ENCODE measurements around the gene CAV1. TPM values are rescaled to one million over a fixed set of nuclear protein-coding genes. Genes with fewer than 3 reads are reported as not detected.

The CAV1 gene
- total and polyA plus RNA-seq, 2 of the 13 experiments (the other 11 are each of a cell fraction or from before 2014, with no cell fraction given): 0.40 TPM; not detected in 1

DNA sequence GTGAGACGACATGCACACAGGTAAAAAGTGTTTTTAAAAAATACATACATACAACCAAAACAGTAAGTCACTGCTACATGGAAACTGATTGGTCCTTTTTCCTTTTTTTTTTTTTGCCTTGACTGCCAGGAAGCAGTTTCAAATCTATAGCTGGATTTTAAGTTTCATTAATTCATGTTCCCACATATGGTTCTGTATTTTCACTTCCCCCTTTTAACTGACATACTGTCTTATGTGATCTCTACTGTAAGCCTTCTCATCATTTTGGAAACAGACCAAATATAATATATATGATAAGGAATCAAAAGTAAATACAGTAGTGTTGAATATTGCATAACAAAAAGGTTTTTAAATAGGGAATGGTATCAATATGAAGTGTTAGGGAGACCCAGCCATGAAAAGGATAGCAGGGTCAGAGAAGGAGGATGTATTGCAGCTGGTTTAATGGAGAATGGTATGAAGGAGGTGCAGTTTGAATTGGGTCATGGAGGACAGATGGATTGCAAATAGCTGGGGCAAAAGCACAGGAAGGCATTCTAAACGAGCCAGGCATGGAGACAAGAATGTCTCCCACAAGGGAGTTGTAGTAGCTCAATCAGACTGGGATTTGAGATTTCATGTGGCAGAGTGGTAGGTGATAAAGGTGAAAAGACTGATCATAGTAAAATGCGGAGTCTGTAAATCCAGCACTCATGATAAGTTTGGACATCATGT is 5.4 kb downstream of the CAV1 start:
- Histone ChIP-seq H3K27ac (ENCODE audit: extremely low read length, insufficient read depth, low read length) (no peak overlapping the region), H3K4me2 (ENCODE audit: low read depth, low read length) (no peak overlapping the region), H4K20me1 (ENCODE audit: insufficient read depth, low read length) (no peaks in the 10 kb centered on the region), H2AFZ (ENCODE audit: low read length) (no peak overlapping the region), H3K4me1 (ENCODE audit: insufficient read depth, low read length) (peaks cover 13% of the 10 kb centered on the region), H3K9ac (ENCODE audit: insufficient read depth, low read depth, low read length) (no peak overlapping the region), H3K9me3 (ENCODE audit: low read length) (no peaks in the 10 kb centered on the region), H3K27me3 (ENCODE audit: control insufficient read depth in 1 of 2, insufficient read depth in 2 of 2, low read length in 2 of 2) (peaks cover 6 to 24% of the 10 kb centered on the region in 2 experiments; a peak in 4 of 5 replicates), H3K79me2 (ENCODE audit: insufficient read depth, low read length) (no peaks in the 10 kb centered on the region), H3K4me3 (replicated peaks in 1 of 3; ENCODE audit: insufficient read depth in 1 of 3, low read depth in 2 of 3, low read length in 3 of 3) (no peak overlapping the region), H3K36me3 (replicated peaks in 1 of 2; ENCODE audit: control insufficient read depth in 1 of 2, insufficient read depth in 2 of 2, low read length in 2 of 2) (no peaks in the 10 kb centered on the region)
- DNase-seq (ENCODE audit: low spot score) (no peak), FAIRE-seq (no peak), ATAC-seq (no peak)
- 34% methylated on average over 3 of the region's 3 CpGs for WGBS (ENCODE audit: low lambda C conversion rate)
- no TSS peak for BruUV-seq (replicated peaks)
- TF ChIP-seq RNF2 (conservative IDR thresholded peaks at IDR 0.05; ENCODE audit: low read depth): no peak
- intact Hi-C loops (cut with micrococcal nuclease; ENCODE audit: unreplicated experiment): no loop called here
- CTCF ChIA-PET (ENCODE audit: low intra/inter-chr PET ratio, low total read pairs): no interaction called here
- in situ Hi-C loops (cut with HindIII; ENCODE audit: extremely low pct_ligation_motif_present, low pct_unique_long_range_greater_than_20kb): no loop called here
- POLR2A ChIA-PET: no interaction called here

- H3K9me3 ChIP-seq (ENCODE audit: low read length): no peaks in the 10 kb centered on the region
- no peak overlapping the region for H3K4me3 ChIP-seq (replicated peaks in 1 of 3; ENCODE audit: insufficient read depth in 1 of 3, low read depth in 2 of 3, low read length in 3 of 3)
- no peak overlapping the region for H3K27ac ChIP-seq (ENCODE audit: extremely low read length, insufficient read depth, low read length)
- H4K20me1 ChIP-seq (ENCODE audit: insufficient read depth, low read length): no peaks in the 10 kb centered on the region
- H3K36me3 ChIP-seq (replicated peaks in 1 of 2; ENCODE audit: control insufficient read depth in 1 of 2, insufficient read depth in 2 of 2, low read length in 2 of 2): no peaks in the 10 kb centered on the region
- in situ Hi-C loops (cut with HindIII; ENCODE audit: extremely low pct_ligation_motif_present, low pct_unique_long_range_greater_than_20kb) (no loop called here), intact Hi-C loops (cut with micrococcal nuclease; ENCODE audit: unreplicated experiment) (no loop called here)
- no peak overlapping the region for H3K4me2 ChIP-seq (ENCODE audit: low read depth, low read length)
- no peak overlapping the region for H2AFZ ChIP-seq (ENCODE audit: low read length)
- no peak for DNase-seq (ENCODE audit: low spot score)
- H3K9ac ChIP-seq (ENCODE audit: insufficient read depth, low read depth, low read length): no peak overlapping the region
- no peaks in the 10 kb centered on the region for H3K79me2 ChIP-seq (ENCODE audit: insufficient read depth, low read length)
- 73% methylated on average over 3 of the region's 3 CpGs for WGBS (ENCODE audit: low lambda C conversion rate)
- peaks cover 0 to 6% of the 10 kb centered on the region in 2 experiments; a peak in 2 of 5 replicates for H3K27me3 ChIP-seq (ENCODE audit: control insufficient read depth in 1 of 2, insufficient read depth in 2 of 2, low read length in 2 of 2)
- no peak for ATAC-seq
- no peak for FAIRE-seq
- peaks cover 13% of the 10 kb centered on the region for H3K4me1 ChIP-seq (ENCODE audit: insufficient read depth, low read length)
- no TSS peak for BruUV-seq (replicated peaks)
- CTCF ChIA-PET (ENCODE audit: low intra/inter-chr PET ratio, low total read pairs): no interaction called here
- POLR2A ChIA-PET: no interaction called here
- no peak for TF ChIP-seq TSC22D2 (CRISPR knock-in tag; IDR thresholded peaks at IDR 0.05; ENCODE audit: borderline replicate concordance)
- no peak for TF ChIP-seq ZNF777 (CRISPR knock-in tag; IDR thresholded peaks at IDR 0.05)
- no peak for TF ChIP-seq ZSCAN30 (CRISPR knock-in tag; IDR thresholded peaks at IDR 0.05)
- TF ChIP-seq ZNF343 (CRISPR knock-in tag; IDR thresholded peaks at IDR 0.05): no peak
- TF ChIP-seq, protein P1, sequence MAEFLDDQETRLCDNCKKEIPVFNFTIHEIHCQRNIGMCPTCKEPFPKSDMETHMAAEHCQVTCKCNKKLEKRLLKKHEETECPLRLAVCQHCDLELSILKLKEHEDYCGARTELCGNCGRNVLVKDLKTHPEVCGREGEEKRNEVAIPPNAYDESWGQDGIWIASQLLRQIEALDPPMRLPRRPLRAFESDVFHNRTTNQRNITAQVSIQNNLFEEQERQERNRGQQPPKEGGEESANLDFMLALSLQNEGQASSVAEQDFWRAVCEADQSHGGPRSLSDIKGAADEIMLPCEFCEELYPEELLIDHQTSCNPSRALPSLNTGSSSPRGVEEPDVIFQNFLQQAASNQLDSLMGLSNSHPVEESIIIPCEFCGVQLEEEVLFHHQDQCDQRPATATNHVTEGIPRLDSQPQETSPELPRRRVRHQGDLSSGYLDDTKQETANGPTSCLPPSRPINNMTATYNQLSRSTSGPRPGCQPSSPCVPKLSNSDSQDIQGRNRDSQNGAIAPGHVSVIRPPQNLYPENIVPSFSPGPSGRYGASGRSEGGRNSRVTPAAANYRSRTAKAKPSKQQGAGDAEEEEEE (CRISPR knock-in tag; IDR thresholded peaks at IDR 0.05; ENCODE audit: borderline replicate concordance): no peak
- TF ChIP-seq CERS6 (CRISPR knock-in tag; IDR thresholded peaks at IDR 0.05): no peak
- TF ChIP-seq ZNF441 (CRISPR knock-in tag; IDR thresholded peaks at IDR 0.05; ENCODE audit: borderline replicate concordance): no peak
- no peak for TF ChIP-seq ZSCAN21 (CRISPR knock-in tag; IDR thresholded peaks at IDR 0.05; ENCODE audit: borderline replicate concordance)
- no peak for TF ChIP-seq ZBTB8A (CRISPR knock-in tag; IDR thresholded peaks at IDR 0.05; ENCODE audit: borderline replicate concordance, low read depth)
- no peak for TF ChIP-seq NBN (conservative IDR thresholded peaks at IDR 0.05)
- no peak for TF ChIP-seq ATAD3A (CRISPR knock-in tag; IDR thresholded peaks at IDR 0.05)
- no peak for TF ChIP-seq ARNT (IDR thresholded peaks at IDR 0.05)
- TF ChIP-seq NFKBIZ (CRISPR knock-in tag; IDR thresholded peaks at IDR 0.05): no peak
- no peak for TF ChIP-seq GTF3A (CRISPR knock-in tag; conservative IDR thresholded peaks at IDR 0.05)
Observed at GRCh38 chr7:116532102-116532688, 7.4 kb downstream of the CAV1 start.

Data from HepG2 (cell line).